ENCODE measurements around the gene CYSLTR2. TPM values are rescaled to one million over a fixed set of nuclear protein-coding genes. Genes with fewer than 3 reads are reported as not detected.

The CYSLTR2 gene
- total and polyA plus RNA-seq, 2 of the 8 experiments (the other 6 are each of a cell fraction or from before 2014, with no cell fraction given) = not detected

DNA sequence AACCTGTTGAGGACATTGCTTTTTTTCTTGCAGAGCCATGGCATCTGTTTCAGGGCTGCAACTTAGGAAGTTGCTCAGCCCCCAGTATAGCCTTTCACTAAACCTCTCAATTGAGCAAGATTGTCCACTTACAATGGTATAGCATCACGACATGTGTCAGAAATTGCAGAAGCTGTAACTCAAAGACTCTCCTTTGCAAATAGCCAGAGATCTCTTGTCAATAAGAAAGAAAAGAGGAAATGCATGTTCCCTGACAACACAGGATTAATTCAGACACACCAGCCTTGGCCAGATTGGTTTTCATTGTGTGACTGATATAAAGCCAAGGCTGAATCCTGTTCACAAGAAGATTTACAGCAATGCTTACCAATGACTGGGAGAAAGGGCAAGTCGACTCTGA is 38.7 kb upstream of the CYSLTR2 start (continued):
- TF ChIP-seq, protein P1, sequence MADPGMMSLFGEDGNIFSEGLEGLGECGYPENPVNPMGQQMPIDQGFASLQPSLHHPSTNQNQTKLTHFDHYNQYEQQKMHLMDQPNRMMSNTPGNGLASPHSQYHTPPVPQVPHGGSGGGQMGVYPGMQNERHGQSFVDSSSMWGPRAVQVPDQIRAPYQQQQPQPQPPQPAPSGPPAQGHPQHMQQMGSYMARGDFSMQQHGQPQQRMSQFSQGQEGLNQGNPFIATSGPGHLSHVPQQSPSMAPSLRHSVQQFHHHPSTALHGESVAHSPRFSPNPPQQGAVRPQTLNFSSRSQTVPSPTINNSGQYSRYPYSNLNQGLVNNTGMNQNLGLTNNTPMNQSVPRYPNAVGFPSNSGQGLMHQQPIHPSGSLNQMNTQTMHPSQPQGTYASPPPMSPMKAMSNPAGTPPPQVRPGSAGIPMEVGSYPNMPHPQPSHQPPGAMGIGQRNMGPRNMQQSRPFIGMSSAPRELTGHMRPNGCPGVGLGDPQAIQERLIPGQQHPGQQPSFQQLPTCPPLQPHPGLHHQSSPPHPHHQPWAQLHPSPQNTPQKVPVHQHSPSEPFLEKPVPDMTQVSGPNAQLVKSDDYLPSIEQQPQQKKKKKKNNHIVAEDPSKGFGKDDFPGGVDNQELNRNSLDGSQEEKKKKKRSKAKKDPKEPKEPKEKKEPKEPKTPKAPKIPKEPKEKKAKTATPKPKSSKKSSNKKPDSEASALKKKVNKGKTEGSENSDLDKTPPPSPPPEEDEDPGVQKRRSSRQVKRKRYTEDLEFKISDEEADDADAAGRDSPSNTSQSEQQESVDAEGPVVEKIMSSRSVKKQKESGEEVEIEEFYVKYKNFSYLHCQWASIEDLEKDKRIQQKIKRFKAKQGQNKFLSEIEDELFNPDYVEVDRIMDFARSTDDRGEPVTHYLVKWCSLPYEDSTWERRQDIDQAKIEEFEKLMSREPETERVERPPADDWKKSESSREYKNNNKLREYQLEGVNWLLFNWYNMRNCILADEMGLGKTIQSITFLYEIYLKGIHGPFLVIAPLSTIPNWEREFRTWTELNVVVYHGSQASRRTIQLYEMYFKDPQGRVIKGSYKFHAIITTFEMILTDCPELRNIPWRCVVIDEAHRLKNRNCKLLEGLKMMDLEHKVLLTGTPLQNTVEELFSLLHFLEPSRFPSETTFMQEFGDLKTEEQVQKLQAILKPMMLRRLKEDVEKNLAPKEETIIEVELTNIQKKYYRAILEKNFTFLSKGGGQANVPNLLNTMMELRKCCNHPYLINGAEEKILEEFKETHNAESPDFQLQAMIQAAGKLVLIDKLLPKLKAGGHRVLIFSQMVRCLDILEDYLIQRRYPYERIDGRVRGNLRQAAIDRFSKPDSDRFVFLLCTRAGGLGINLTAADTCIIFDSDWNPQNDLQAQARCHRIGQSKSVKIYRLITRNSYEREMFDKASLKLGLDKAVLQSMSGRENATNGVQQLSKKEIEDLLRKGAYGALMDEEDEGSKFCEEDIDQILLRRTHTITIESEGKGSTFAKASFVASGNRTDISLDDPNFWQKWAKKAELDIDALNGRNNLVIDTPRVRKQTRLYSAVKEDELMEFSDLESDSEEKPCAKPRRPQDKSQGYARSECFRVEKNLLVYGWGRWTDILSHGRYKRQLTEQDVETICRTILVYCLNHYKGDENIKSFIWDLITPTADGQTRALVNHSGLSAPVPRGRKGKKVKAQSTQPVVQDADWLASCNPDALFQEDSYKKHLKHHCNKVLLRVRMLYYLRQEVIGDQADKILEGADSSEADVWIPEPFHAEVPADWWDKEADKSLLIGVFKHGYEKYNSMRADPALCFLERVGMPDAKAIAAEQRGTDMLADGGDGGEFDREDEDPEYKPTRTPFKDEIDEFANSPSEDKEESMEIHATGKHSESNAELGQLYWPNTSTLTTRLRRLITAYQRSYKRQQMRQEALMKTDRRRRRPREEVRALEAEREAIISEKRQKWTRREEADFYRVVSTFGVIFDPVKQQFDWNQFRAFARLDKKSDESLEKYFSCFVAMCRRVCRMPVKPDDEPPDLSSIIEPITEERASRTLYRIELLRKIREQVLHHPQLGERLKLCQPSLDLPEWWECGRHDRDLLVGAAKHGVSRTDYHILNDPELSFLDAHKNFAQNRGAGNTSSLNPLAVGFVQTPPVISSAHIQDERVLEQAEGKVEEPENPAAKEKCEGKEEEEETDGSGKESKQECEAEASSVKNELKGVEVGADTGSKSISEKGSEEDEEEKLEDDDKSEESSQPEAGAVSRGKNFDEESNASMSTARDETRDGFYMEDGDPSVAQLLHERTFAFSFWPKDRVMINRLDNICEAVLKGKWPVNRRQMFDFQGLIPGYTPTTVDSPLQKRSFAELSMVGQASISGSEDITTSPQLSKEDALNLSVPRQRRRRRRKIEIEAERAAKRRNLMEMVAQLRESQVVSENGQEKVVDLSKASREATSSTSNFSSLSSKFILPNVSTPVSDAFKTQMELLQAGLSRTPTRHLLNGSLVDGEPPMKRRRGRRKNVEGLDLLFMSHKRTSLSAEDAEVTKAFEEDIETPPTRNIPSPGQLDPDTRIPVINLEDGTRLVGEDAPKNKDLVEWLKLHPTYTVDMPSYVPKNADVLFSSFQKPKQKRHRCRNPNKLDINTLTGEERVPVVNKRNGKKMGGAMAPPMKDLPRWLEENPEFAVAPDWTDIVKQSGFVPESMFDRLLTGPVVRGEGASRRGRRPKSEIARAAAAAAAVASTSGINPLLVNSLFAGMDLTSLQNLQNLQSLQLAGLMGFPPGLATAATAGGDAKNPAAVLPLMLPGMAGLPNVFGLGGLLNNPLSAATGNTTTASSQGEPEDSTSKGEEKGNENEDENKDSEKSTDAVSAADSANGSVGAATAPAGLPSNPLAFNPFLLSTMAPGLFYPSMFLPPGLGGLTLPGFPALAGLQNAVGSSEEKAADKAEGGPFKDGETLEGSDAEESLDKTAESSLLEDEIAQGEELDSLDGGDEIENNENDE (IDR thresholded peaks at IDR 0.05; ENCODE audit: insufficient replicate concordance, low read length) = no peak
- TF ChIP-seq BCL11A (IDR thresholded peaks at IDR 0.05; ENCODE audit: low read depth in 2 of 2, low read length in 2 of 2) = no peak
- TF ChIP-seq TBP (IDR thresholded peaks at IDR 0.05; ENCODE audit: low read depth, low read length) = no peak
- TF ChIP-seq POLR2A (IDR thresholded peaks at IDR 0.05; ENCODE audit: control extremely low read depth in 1 of 2, low read depth in 2 of 2, low read length in 2 of 2) = no peak
- no peak for TF ChIP-seq ASH2L (IDR thresholded peaks at IDR 0.05; ENCODE audit: low read length)
- TF ChIP-seq TAF7 (optimal IDR thresholded peaks at IDR 0.05; ENCODE audit: borderline replicate concordance, low read depth, low read length) = no peak
- no peak for TF ChIP-seq CHD1 (IDR thresholded peaks at IDR 0.05; ENCODE audit: low read depth, low read length)
- TF ChIP-seq GABPA (IDR thresholded peaks at IDR 0.05; ENCODE audit: borderline replicate concordance, insufficient read depth, low read length) = no peak
- TF ChIP-seq SP1 (IDR thresholded peaks at IDR 0.05; ENCODE audit: low read depth, low read length) = no peak
